HG02852 (cell line): ENCODE results near the gene TYMP.

Experiments used
- ATAC-seq: cut with Tn5 transposase; IDR thresholded peaks from one replicate; pipeline ENCODE4 v1.9.1; 2021; ENCODE audit warnings: mild to moderate bottlenecking, moderate library complexity; ENCODE audit not compliant: unreplicated experiment

TYMP gene

DNA sequence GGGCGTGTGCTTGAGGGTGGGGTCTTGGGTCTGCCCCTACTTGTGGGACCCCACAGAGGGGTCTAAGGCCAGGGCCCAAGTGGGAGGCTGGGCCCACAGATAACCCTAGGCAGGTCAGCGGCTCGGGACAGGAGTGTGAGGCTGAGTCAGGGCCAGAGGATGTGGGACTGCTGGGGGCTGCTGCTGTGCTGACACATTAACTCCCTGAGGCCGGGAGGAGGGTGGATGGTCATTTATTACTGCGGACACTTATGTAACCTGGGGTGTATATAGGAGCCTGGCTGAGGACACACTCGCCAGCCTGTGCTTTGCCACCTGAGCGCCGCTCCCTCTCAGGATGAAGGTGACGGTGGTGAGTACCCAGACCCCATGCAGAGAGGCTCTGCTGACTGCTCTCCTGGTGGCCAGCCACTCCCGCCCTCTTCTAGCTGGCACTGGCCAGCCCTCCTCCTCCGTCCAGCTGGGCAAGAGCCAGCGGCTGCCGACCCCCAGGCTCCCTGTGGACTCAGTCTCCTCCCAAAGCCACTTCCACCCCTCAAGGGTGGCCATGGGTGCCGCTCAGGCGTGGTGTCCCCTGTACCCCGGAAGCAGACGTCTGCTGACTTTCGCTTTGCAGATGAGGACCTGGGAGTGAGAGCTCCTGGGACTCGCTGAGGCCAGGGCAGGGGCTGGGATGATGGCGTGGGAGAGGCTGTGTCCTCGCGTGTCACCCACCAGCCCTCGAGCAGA is 43.1 kb downstream of the TYMP start, which contains the start of gene MIOX:
Gene MIOX, plus strand, starts transcription at position 299 of the 729 bp plus-strand sequence. Its CDS starts 39 bp downstream, at position 338.
- ATAC-seq = no peak

DNA sequence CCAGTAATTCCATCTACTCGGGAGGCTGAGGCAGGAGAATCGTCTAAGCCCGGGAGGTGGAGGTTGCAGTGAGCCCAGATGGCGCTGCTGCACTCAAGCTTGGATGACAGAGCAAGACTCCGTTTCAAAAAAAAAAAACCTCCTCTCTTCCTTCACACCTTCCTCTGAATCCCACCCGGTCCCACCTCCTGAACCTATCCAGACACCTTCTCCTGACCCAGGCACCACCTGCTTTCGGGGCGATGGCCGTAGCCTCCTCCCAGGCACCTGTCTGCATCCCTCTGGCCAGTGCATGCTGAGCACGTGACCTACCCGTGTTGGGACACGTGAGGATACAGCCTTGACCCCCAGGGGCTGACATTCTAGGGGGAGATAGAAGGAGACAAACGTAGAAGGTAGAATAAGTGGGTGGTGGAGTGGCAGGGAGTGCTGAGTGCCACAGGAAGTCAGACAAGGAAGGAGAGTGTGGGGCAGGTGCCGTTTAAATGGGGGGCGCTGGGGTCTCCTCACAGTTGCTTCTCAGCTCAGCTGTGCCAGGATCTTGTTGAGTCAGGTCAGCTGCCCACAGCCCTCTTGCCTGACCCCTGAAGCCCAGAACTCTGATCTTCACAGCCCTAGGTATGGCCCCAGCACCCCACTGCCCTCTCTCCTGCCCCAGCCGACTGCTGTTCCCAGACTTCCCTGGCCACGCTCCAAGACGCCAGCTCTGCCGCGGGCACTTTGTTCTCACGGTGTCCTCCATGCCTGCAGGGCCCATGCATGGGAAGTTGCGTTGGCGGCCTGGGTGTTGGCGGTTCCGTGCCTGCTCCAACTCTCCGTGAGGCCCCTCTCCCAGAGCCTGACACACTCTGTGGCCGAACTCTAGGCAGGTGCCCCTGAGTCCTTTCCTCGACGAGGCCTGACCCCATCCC is 44.3 kb downstream of the TYMP start:
- ATAC-seq = no peak

DNA sequence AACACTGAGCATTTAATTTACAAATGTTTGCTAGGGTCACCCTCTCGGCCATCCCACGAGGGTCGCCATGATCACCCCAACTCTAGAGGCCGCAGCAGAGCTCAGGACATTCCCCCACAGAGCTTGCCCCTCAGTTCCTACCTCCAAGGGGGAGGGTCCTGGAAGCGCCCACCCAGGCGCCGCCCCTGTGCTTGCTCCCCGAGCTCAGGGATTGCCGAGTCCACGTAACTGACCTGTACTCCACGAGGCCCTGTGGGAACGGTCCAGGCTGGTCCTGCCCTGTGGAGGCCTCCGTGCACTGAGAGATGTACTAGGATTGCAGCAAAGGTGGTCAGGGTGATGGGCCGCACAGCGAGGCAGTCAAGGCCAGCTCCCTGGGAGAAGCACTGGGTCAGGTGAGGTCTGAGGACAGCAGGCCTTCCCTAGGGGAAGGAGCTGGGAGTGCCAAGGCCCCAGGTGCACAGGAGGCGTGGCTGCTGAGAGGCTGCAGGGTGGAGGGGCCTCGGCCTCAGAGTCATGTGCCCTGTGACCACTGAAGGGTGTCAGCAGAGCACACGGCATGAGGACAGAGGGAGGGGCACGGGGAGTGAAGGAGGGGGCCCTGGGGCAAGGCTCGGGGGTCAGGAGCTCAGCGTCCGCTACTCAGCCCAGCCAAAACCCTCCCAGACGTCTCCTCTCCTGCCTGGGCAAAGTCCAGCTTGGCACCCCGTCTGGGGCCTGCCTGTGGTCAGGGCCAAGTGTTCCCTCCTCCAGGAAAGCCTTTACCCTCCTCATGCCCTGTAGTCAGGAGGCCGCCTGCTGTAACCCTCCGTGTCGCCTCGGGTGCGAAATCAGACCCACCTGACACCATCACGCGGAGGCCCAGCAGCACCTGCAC is 45.6 kb downstream of the TYMP start:
- no peak for ATAC-seq

DNA sequence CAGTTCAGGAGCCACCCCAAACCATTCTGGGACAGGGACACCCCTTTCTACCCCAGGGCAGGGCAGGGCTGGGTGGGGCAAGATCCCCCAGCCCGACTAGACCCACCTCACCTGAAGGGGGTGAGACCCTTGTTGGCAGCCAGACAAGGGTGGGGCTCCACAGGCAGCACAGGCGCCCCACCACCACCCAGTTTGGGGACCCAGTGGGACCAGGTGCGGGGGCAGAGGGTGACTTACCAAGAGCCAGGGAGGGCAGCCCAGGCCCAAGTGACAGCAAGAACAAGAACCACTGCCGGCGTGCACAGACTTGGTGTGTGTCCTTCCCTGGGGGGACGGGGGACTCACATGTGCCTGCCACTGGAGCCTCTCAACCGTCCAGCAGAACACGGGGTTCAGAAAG is 46.3 kb downstream of the TYMP start:
- no peak for ATAC-seq

DNA sequence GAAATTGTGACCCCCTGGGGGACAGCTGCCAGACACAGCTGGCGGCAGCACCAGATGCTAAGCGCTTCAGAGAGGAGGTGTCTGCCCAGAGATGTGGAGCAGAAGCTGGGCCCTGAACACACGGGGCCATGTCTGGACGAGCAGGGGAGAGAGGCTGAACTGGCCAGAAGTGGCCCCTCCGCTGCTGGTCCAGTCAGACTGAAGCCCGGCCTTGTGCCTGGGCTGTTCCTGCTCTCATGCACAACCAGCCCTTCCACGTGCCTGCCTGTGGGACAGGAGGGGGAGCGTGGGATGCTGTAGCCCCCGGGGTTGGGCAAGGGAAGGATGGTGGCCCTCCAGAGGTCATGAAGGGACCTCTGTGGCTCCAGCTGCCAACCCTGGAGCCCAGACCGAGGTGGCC is 46.7 kb downstream of the TYMP start:
- ATAC-seq = no peak

DNA sequence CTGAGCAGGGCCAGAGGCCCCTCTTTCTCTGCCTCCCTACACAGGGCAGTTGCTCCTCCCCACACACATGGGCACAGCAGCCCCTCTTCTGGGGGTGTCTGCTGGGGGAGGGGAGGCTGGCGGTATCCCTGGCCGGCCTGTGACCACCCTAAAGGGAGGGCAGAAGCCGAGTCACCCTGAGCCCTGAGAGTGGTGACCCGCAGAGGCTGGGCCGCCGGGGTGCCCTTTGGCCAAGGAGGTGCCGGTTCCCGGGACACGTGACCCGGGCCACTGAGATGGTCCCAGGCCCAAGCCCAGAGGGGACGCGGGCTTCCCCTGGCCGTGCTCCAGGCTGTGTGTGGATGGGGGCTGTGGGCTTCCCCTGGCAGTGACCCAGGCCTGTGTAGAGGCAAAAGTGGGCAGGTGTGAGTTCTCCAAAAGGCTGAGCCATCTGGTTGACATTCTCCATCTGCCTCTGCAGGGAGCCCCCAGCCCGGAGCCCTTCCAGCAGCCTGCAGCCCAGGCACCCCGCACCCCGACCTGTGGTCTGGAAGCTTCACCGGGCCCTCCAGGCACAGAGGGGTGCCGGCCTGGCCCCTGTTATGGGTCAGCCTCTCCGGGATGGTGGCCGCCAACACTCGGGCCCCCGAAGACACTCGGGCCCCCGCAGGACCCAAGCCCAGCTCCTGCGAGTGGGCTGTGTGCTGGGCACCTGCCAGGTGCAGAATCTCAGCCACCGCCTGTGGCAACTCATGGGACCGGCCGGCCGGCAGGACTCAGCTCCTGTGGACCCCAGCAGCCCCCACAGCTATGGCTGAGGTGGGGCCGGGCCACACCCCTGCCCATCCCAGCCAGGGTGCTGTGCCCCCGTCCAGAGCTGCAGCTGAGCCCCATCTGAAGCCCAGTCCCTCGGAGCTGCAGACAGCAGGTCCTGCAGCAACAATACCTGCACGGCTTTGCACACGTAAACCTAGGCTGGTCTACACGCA is 47.4 kb downstream of the TYMP start:
- no peak for ATAC-seq

DNA sequence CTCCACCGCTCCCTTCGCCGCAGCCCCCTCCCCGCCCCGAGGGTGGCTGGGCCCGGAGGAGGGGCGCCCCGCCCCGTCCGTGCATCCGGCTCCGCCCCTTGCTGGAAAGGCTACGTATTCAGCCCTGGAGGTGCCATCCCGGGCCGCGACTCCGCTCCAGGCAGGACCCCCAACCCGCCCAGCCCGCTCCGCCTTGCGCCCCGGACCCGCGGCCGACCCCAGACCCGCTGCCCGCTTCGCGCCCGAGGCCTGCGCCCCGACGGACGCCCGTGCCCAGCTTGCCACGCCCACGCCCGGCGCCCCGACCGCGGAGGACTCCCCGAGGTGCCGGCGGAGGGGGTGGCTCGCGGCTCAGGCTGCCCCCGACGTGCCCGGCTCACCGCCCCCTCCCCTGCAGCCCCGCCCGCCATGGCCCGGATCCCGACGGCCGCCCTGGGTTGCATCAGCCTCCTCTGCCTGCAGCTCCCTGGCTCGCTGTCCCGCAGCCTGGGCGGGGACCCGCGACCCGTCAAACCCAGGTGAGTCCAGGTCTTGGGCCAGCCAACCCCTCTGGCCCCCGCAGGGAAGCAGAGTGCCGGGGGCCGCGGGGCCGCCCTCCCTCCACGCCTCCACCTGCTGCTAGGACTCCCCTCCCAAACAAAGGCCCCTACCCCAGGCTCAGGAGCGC is 48.2 kb downstream of the TYMP start, which contains the start of gene ADM2:
Gene ADM2, plus strand, starts transcription at position 104 of the 667 bp plus-strand sequence. Its CDS starts 305 bp downstream, at position 409.
- ATAC-seq = no peak

DNA sequence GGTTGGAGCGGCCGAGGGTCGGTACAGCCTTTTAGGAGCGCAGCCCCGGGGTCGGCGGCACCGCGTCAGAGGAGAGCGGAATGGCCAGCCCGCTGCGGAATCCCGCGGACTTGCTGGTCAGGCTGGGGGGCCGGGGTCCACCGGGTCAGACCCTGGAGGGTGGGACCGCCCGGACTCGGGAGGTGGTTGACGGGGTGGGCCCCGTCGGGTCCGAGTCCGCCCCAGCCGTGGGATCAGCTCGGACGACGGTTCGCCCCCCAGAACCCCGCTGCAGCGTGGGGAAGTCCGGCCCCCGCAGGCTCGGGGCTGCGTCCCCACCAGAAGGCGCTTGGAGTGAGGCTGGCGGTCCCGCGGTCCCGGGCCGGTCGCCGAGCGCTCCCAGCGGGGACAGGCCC is 48.8 kb downstream of the TYMP start:
- no peak for ATAC-seq

DNA sequence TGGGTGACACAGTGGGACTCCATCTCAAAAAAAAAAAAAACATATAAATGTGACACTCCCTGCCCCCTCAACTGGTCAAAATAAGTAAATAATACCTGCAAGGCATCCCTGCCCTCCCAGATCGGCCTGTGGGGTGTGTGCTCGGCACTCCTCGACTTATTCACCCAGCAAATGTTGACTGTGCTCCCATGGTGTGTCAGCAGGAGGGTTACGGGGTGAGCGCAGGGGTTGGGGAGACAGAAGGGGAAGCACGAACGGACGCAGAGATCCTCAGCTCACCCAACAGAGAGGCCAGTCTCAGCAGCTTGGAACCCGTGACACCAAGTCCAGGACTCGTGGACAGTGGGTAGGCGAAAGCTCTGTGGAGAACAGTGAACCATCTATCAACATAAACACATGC is 50.1 kb downstream of the TYMP start:
- ATAC-seq = no peak

DNA sequence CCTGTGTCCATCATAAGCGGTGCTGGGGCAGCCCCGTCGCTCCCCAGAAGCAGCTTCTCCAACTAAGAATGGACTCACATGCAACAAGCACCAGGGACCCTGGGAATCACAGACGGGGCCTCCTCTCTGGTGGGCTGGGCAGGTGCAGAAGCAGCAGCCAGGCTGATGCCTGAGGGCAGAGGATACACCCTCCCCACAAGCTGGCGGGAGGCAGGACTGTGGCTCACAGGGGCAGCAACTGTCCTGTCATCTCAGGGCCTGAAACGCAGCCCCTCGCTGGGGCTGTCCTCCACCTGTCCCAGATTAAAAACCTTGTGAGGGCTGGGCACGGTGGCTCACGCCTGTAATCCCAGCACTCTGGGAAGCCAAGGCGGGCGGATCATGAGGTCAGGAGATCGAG is 51.9 kb downstream of the TYMP start:
- no peak for ATAC-seq

DNA sequence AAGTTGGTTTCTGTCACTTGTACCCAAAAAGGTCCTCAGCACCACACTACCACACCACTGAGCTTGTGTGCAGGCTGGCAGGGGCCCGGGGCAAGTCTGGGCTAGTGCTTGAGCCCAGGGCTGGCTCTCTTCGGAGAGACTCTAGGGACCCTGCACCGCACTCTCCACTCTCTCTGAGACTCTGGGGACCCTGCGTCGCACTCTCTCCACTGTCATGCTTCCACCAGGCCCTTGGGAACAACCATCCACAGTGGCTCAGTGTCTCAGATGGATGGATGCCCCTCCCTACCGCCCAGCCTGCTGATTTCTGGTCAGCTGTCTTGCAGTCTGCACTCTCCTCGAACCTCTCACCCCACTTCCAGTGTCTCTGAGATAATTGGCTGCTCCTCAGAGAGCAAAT is 52.9 kb downstream of the TYMP start:
- no peak for ATAC-seq
